Right renal pelvis (tissue), 4 donors: Measurements from ENCODE around the gene ASB10. TPM values are rescaled to one million over a fixed set of nuclear protein-coding genes. Genes with fewer than 3 reads are reported as not detected.

Source experiments
- DNase-seq, 4 donors: peaks; one replicate each; pipeline ENCODE4 v3.0.0-alpha.2; 2013; ENCODE audit warnings: low read depth in 4 of 4, low spot score in 3 of 4, missing footprints in 1 of 4
- polyA plus RNA-seq, 4 donors: library from polyadenylated mRNA; unstranded; fragments of 120-200 nt; gene quantifications; one replicate each; pipeline ENCODE4 v1.2.1, GENCODE V29; 2013; ENCODE audit not compliant: insufficient read length in 4 of 4

Gene ASB10
- polyA plus RNA-seq, 4 donors: not detected

- no peak for DNase-seq
Observed at GRCh38 chr7:151168003-151168786, 18.9 kb downstream of the ASB10 start.

- DNase-seq: peak in 1 of 4 donors; percentile 38
Observed at GRCh38 chr7:151167197-151167961, 19.7 kb downstream of the ASB10 start, which contains the start of gene GBX1. TSS of gene GBX1 (minus strand) at chr7:151167694. CDS start at chr7:151167548, 146 bp downstream.

GRCh38 chr7:151166629-151167196 lies 20.3 kb downstream of the ASB10 start:
- no peak for DNase-seq

GRCh38 chr7:151161757-151162156 lies 25.3 kb downstream of the ASB10 start:
- DNase-seq: no peak

- DNase-seq: no peak
Observed at GRCh38 chr7:151157645-151158329, 29.3 kb downstream of the ASB10 start.

GRCh38 chr7:151152643-151153513 lies 34.2 kb downstream of the ASB10 start:
- no peak for DNase-seq

GRCh38 chr7:151150388-151150787 lies 36.7 kb downstream of the ASB10 start:
- DNase-seq: no peak

GRCh38 chr7:151148319-151149259 lies 38.5 kb downstream of the ASB10 start:
- no peak for DNase-seq

GRCh38 chr7:151146761-151147160 lies 40.3 kb downstream of the ASB10 start:
- no peak for DNase-seq

- no peak for DNase-seq
Observed at GRCh38 chr7:151144387-151144786, 42.7 kb downstream of the ASB10 start.

- DNase-seq: no peak
Observed at GRCh38 chr7:151143261-151144015, 43.6 kb downstream of the ASB10 start.

GRCh38 chr7:151142686-151143040 lies 44.4 kb downstream of the ASB10 start:
- no peak for DNase-seq

- DNase-seq: no peak
Observed at GRCh38 chr7:151141855-151142685, 45.0 kb downstream of the ASB10 start.

- DNase-seq: no peak
Observed at GRCh38 chr7:151141311-151141854, 45.7 kb downstream of the ASB10 start.

- no peak for DNase-seq
Observed at GRCh38 chr7:151140826-151141225, 46.2 kb downstream of the ASB10 start.

- no peak for DNase-seq
Observed at GRCh38 chr7:151139791-151140190, 47.3 kb downstream of the ASB10 start.
